Measurements from ENCODE around the gene POLR1A.

Gene POLR1A

DNA sequence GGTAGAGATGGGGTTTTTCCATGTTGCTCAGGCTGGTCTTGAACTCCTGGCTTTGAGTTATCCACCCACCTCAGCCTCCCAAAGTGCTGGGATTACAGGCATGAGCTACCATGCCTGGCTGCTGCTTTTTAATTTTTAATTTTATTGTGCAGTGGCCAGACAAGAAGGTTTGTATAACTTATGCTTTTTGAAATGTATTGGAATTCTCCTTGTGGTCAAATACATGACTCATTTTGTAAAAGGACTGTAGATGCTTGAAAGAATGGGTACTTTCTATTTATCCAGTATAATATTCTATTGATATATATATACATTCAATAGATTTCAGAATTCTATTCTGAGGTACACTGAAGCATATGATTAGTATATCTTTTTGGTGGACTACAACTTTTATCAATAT is 134.3 kb downstream of the POLR1A start:
- no peak overlapping the region for H3K4me3 ChIP-seq (ENCODE audit: low read depth, low read length)
- DNase-seq (ENCODE audit: low read depth) = no peak
- TF ChIP-seq, protein P1, sequence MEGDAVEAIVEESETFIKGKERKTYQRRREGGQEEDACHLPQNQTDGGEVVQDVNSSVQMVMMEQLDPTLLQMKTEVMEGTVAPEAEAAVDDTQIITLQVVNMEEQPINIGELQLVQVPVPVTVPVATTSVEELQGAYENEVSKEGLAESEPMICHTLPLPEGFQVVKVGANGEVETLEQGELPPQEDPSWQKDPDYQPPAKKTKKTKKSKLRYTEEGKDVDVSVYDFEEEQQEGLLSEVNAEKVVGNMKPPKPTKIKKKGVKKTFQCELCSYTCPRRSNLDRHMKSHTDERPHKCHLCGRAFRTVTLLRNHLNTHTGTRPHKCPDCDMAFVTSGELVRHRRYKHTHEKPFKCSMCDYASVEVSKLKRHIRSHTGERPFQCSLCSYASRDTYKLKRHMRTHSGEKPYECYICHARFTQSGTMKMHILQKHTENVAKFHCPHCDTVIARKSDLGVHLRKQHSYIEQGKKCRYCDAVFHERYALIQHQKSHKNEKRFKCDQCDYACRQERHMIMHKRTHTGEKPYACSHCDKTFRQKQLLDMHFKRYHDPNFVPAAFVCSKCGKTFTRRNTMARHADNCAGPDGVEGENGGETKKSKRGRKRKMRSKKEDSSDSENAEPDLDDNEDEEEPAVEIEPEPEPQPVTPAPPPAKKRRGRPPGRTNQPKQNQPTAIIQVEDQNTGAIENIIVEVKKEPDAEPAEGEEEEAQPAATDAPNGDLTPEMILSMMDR (IDR thresholded peaks at IDR 0.05; ENCODE audit: insufficient read depth, low read depth, low read length, missing control alignments) = no peak
